Measurements from ENCODE around the gene PCDHGB6.
"Not testable (repeated sequence)": the region's sequence is repeated elsewhere in the genome, so short reads cannot be mapped to it uniquely, and the experiment has no call there.

PCDHGB6 gene

GRCh38 chr5:141407790-141408505 is at the start of gene PCDHGB6:
TSS of gene PCDHGB6 (plus strand) at chr5:141408021. CDS start at chr5:141408203, 182 bp downstream.
- peak in 1 of 2 donors; percentile 44 for DNase-seq (ENCODE audit: low read depth in 2 of 2)

- no peak for DNase-seq (ENCODE audit: low read depth in 2 of 2)
Observed at GRCh38 chr5:141359790-141360426, 47.9 kb upstream of the PCDHGB6 start, which contains the start of gene PCDHGB2. TSS of gene PCDHGB2 (plus strand) at chr5:141359994. CDS start at chr5:141360136, 142 bp downstream.

- DNase-seq (ENCODE audit: low read depth in 2 of 2) = no peak
Observed at GRCh38 chr5:141360685-141361084, 47.1 kb upstream of the PCDHGB6 start.

GRCh38 chr5:141362719-141363118 is 45.1 kb upstream of the PCDHGB6 start:
- no peak for DNase-seq (ENCODE audit: low read depth in 2 of 2)

- DNase-seq (ENCODE audit: low read depth in 2 of 2) = no peak
Observed at GRCh38 chr5:141363952-141364660, 43.7 kb upstream of the PCDHGB6 start, which contains the start of gene PCDHGA5. TSS of gene PCDHGA5 (plus strand) at chr5:141364162. CDS start at chr5:141364331, 169 bp downstream.

GRCh38 chr5:141366016-141366896 is 41.6 kb upstream of the PCDHGB6 start:
- no peak for DNase-seq (ENCODE audit: low read depth in 2 of 2)

GRCh38 chr5:141369994-141370848 is 37.6 kb upstream of the PCDHGB6 start, which contains the start of gene PCDHGB3:
TSS of gene PCDHGB3 (plus strand) at chr5:141370242. CDS start at chr5:141370395, 153 bp downstream.
- no peak for DNase-seq (ENCODE audit: low read depth in 2 of 2)

- DNase-seq (ENCODE audit: low read depth in 2 of 2) = no peak
Observed at GRCh38 chr5:141371572-141372475, 36.0 kb upstream of the PCDHGB6 start.

- no peak for DNase-seq (ENCODE audit: low read depth in 2 of 2)
Observed at GRCh38 chr5:141373673-141374317, 34.0 kb upstream of the PCDHGB6 start, which contains the start of gene PCDHGA6. TSS of gene PCDHGA6 (plus strand) at chr5:141373891. CDS start at chr5:141374084, 193 bp downstream.

GRCh38 chr5:141374627-141375026 is 33.2 kb upstream of the PCDHGB6 start:
- DNase-seq (ENCODE audit: low read depth in 2 of 2) = no peak

GRCh38 chr5:141375444-141376155 is 32.2 kb upstream of the PCDHGB6 start:
- DNase-seq (ENCODE audit: low read depth in 2 of 2) = not testable (repeated sequence)

GRCh38 chr5:141382469-141383294 is 25.1 kb upstream of the PCDHGB6 start, which contains the start of gene PCDHGA7:
TSS of gene PCDHGA7 (plus strand) at chr5:141382742. CDS start at chr5:141382900, 158 bp downstream.
- DNase-seq (ENCODE audit: low read depth in 2 of 2) = no peak

- no peak for DNase-seq (ENCODE audit: low read depth in 2 of 2)
Observed at GRCh38 chr5:141383345-141383744, 24.5 kb upstream of the PCDHGB6 start.

GRCh38 chr5:141384471-141385267 is 23.2 kb upstream of the PCDHGB6 start:
- no peak for DNase-seq (ENCODE audit: low read depth in 2 of 2)

GRCh38 chr5:141387557-141388311 is 20.1 kb upstream of the PCDHGB6 start, which contains the start of gene PCDHGB4:
TSS of gene PCDHGB4 (plus strand) at chr5:141387698. CDS start at chr5:141387885, 187 bp downstream.
- DNase-seq (ENCODE audit: low read depth in 2 of 2) = not testable (repeated sequence)
